SK-N-SH (cell line): Measurements from ENCODE around the gene CCDC78. TPM values are rescaled to one million over a fixed set of nuclear protein-coding genes. Genes with fewer than 3 reads are reported as not detected.

Source experiments
- CTCF ChIA-PET: fragments of 300-600, 350-600 bp; formaldehyde crosslinking; extraction: SDS; loops from one replicate; lab custom pipeline; 2021; lab: Yijun Ruan, JAX
- POLR2A ChIA-PET: fragments of 350-600 bp; sonication (Branson Sonifier 250); formaldehyde crosslinking; extraction: SDS; loops from one replicate; lab custom pipeline; 2020; ENCODE audit warnings: antibody characterized with exemption, inconsistent platforms; lab: Yijun Ruan, JAX
- DNase-seq: peaks from one replicate; pipeline ENCODE4 v3.0.0; 2012
- H2AFZ ChIP-seq: fragments of 200-600 bp; sonication (generic); 2 replicates; pipeline ENCODE4 v1.8.1; 2016; ENCODE audit warnings: antibody characterized with exemption, mild to moderate bottlenecking, low read depth
- H3F3A ChIP-seq: fragments of 200-600 bp; sonication (generic); replicated peaks from 2 replicates; pipeline ENCODE3; 2016; ENCODE audit warnings: antibody characterized with exemption, mild to moderate bottlenecking; ENCODE audit not compliant: insufficient read depth
- H3K27ac ChIP-seq, 2 experiments: fragments of 200-500 bp in 1 of 2; fragments of 200-600 bp in 1 of 2; sonication (Bioruptor generic) in 1 of 2; sonication (generic), shearing (Covaris generic) in 1 of 2; 2 replicates each; pipeline versions ENCODE4 v1.5.1 to v1.6.1; 2014 to 2016; ENCODE audit warnings: low read depth in 2 of 2, inconsistent platforms in 1 of 2, low read length in 1 of 2, mild to moderate bottlenecking in 1 of 2, mixed read lengths in 1 of 2
- H3K27me3 ChIP-seq: fragments of 200-600 bp; sonication (generic), shearing (Covaris generic); 2 replicates; pipeline ENCODE4 v1.6.1; 2016; ENCODE audit warnings: mixed run types; ENCODE audit not compliant: insufficient read depth
- H3K36me3 ChIP-seq, 2 experiments: fragments of 200-500 bp in 1 of 2; fragments of 200-600 bp in 1 of 2; sonication (Bioruptor generic) in 1 of 2; sonication (generic) in 1 of 2; replicated peaks in 1 of 2; 2 replicates each; pipeline versions ENCODE3 to v1.5.1; 2014 to 2016; ENCODE audit warnings: low read length in 1 of 2, mild to moderate bottlenecking in 1 of 2; ENCODE audit not compliant: insufficient read depth in 2 of 2, control insufficient read depth in 1 of 2
- H3K4me1 ChIP-seq, 2 experiments: fragments of 200-500 bp in 1 of 2; fragments of 200-600 bp in 1 of 2; sonication (Bioruptor generic) in 1 of 2; sonication (generic), shearing (Covaris generic) in 1 of 2; 2 replicates each; pipeline versions ENCODE4 v1.5.1 to v1.6.1; 2014 to 2016; ENCODE audit warnings: low read depth in 1 of 2, low read length in 1 of 2, mixed run types in 1 of 2; ENCODE audit not compliant: insufficient read depth in 2 of 2, control insufficient read depth in 1 of 2
- H3K4me2 ChIP-seq: fragments of 200-600 bp; sonication (generic), shearing (Covaris generic); 2 replicates; pipeline ENCODE4 v1.6.1; 2017; ENCODE audit warnings: mixed run types
- H3K4me3 ChIP-seq, 2 experiments: fragments of 200-500 bp in 1 of 2; fragments of 200-600 bp in 1 of 2; sonication (Bioruptor generic) in 1 of 2; sonication (generic), shearing (Covaris generic) in 1 of 2; 2 replicates each; pipeline versions ENCODE4 v1.5.1 to v1.8.1; 2014 to 2016; ENCODE audit warnings: low read depth in 2 of 2, inconsistent platforms in 1 of 2, low read length in 1 of 2, mild to moderate bottlenecking in 1 of 2, mixed read lengths in 1 of 2, moderate library complexity in 1 of 2
- H3K79me2 ChIP-seq: fragments of 200-600 bp; sonication (generic); 2 replicates; pipeline ENCODE4 v1.8.1; 2017; ENCODE audit warnings: mild to moderate bottlenecking; ENCODE audit not compliant: insufficient read depth
- H3K9ac ChIP-seq: fragments of 200-600 bp; sonication (generic); 2 replicates; pipeline ENCODE4 v1.6.1; 2017; ENCODE audit warnings: mixed run types
- H3K9me2 ChIP-seq: fragments of 200-600 bp; sonication (generic); 2 replicates; pipeline ENCODE4 v1.6.1; 2017; ENCODE audit warnings: mixed run types
- H3K9me3 ChIP-seq: fragments of 200-600 bp; sonication (generic); 2 replicates; pipeline ENCODE4 v1.6.1; 2017; ENCODE audit warnings: mixed run types, mild to moderate bottlenecking, moderate library complexity
- H4K20me1 ChIP-seq: fragments of 200-600 bp; sonication (generic); 2 replicates; pipeline ENCODE4 v1.6.1; 2017; ENCODE audit warnings: mild to moderate bottlenecking, mixed run types; ENCODE audit not compliant: insufficient read depth
- CHD2 ChIP-seq: fragments of 150-350 bp; IDR thresholded peaks from 2 replicates; pipeline ENCODE4 v1.6.1; 2018; ENCODE audit warnings: low read length; ENCODE audit not compliant: partially characterized antibody
- EP300 ChIP-seq, 2 experiments: IDR thresholded peaks; 2 replicates each; pipeline versions ENCODE4 v1.4.0 to v1.6.1; 2012; ENCODE audit warnings: borderline replicate concordance in 1 of 2, low read depth in 1 of 2, low read length in 1 of 2
- FOSL2 ChIP-seq: IDR thresholded peaks from 2 replicates; pipeline ENCODE4 v1.4.0; 2012; ENCODE audit warnings: low read depth, mild to moderate bottlenecking, moderate library complexity, borderline replicate concordance
- FOXJ3 ChIP-seq: sonication (generic); formaldehyde crosslinking; IDR thresholded peaks from 2 replicates; pipeline ENCODE4 v1.5.1; 2020; ENCODE audit warnings: mild to moderate bottlenecking, missing genetic modification reagents
- FOXM1 ChIP-seq: IDR thresholded peaks from 2 replicates; pipeline ENCODE4 v1.4.0; 2012; ENCODE audit warnings: low read depth, mild to moderate bottlenecking
- GABPA ChIP-seq: IDR thresholded peaks from 2 replicates; pipeline ENCODE4 v1.4.0; 2012; ENCODE audit warnings: low read depth, mild to moderate bottlenecking
- GATA2 ChIP-seq: sonication (generic); formaldehyde crosslinking; IDR thresholded peaks from 2 replicates; pipeline ENCODE4 v1.5.0; 2020; ENCODE audit warnings: mild to moderate bottlenecking, missing genetic modification reagents
- IRF3 ChIP-seq: fragments of 150-350 bp; IDR thresholded peaks from 2 replicates; pipeline ENCODE4 v1.6.1; 2016; ENCODE audit warnings: mild to moderate bottlenecking, low read depth, low read length
- MEF2A ChIP-seq: IDR thresholded peaks from 2 replicates; pipeline ENCODE4 v1.4.0; 2012; ENCODE audit warnings: low read depth, borderline replicate concordance
- MXI1 ChIP-seq: IDR thresholded peaks from 2 replicates; pipeline ENCODE4 v1.6.1; 2012; ENCODE audit warnings: mild to moderate bottlenecking, low read depth, low read length, improper control_type of control experiment
- NFIC ChIP-seq: IDR thresholded peaks from 2 replicates; pipeline ENCODE4 v1.4.0; 2012; ENCODE audit warnings: borderline replicate concordance
- NRF1 ChIP-seq: IDR thresholded peaks from 2 replicates; pipeline ENCODE4 v1.6.1; 2012; ENCODE audit warnings: low read depth, mild to moderate bottlenecking, low read length
- POLR2AphosphoS5 ChIP-seq: IDR thresholded peaks from 2 replicates; pipeline ENCODE4 v1.6.1; 2012; ENCODE audit warnings: low read depth, low read length
- RCOR1 ChIP-seq: fragments of 150-350 bp; IDR thresholded peaks from 2 replicates; pipeline ENCODE4 v1.6.1; 2017; ENCODE audit warnings: antibody characterized with exemption, low read length
- RXRA ChIP-seq: IDR thresholded peaks from 2 replicates; pipeline ENCODE4 v1.4.0; 2012; ENCODE audit warnings: low read depth, mild to moderate bottlenecking, borderline replicate concordance
- TAF1 ChIP-seq: IDR thresholded peaks from 2 replicates; pipeline ENCODE4 v1.6.1; 2012; ENCODE audit warnings: low read depth, mild to moderate bottlenecking, low read length, moderate library complexity, borderline replicate concordance
- YY1 ChIP-seq: IDR thresholded peaks from 2 replicates; pipeline ENCODE4 v1.4.0; 2012; ENCODE audit warnings: low read depth, mild to moderate bottlenecking
- ZBTB33 ChIP-seq: IDR thresholded peaks from 2 replicates; pipeline ENCODE4 v1.4.0; 2012; ENCODE audit warnings: low read depth, borderline replicate concordance
- WGBS: methylation state at CpG from one replicate; pipeline ENCODE4 v1.1.6; 2017; ENCODE audit warnings: low lambda C conversion rate; 5-methylcytosine and 5-hydroxymethylcytosine counted together
- polyA plus RNA-seq, 3 experiments: library from polyadenylated mRNA; depleted of rRNA; stranded (reverse); fragments of >200 nt; gene quantifications; 2 replicates each; pipeline ENCODE4 v1.2.3, GENCODE V29; 2012
- TF ChIP-seq, protein P1 (sequence below): IDR thresholded peaks from 2 replicates; pipeline ENCODE4 v1.4.0; 2012; ENCODE audit warnings: low read depth
- TF ChIP-seq, protein P2 (sequence below): IDR thresholded peaks from 2 replicates; pipeline ENCODE4 v1.4.0; 2012; ENCODE audit warnings: low read depth, borderline replicate concordance

The CCDC78 gene
- polyA plus RNA-seq, 1 of the 3 experiments (the other 2 are of a cell fraction), result 15.4 TPM

GRCh38 chr16:677316-678190 is 48.7 kb downstream of the CCDC78 start:
- ChIA-PET CTCF (interaction anchor here (0.8 to 2.7 kb wide), 4 partner anchors 9 to 29 kb away, joined by 3 to 17 read pairs (median 4); partner anchors contain the start of gene RHOT2), POLR2A (no interaction called here)
- Histone ChIP-seq H3K9ac (no peak overlapping the region), H3K4me2 (no peak overlapping the region), H3K9me2 (no peaks in the 10 kb centered on the region), H2AFZ (no peak overlapping the region), H3F3A (peaks cover 14% of the 10 kb centered on the region), H3K4me3 (no peak overlapping the region), H3K27ac (no peak overlapping the region; a peak in 1 of 4 replicates), H4K20me1 (peaks cover 20% of the 10 kb centered on the region), H3K36me3 (peaks cover 9 to 34% of the 10 kb centered on the region in 2 experiments), H3K27me3 (no peaks in the 10 kb centered on the region), H3K9me3 (no peaks in the 10 kb centered on the region), H3K79me2 (peaks cover 22% of the 10 kb centered on the region), H3K4me1 (peaks cover 8 to 33% of the 10 kb centered on the region in 2 experiments; a peak in 2 of 4 replicates)
- DNase-seq, result no peak
- WGBS, result 97% methylated on average over 29 of the region's 57 CpGs
- TF ChIP-seq IRF3 (no peak), CHD2 (no peak), MEF2A (no peak), EP300 (IDR thresholded peaks at IDR 0.05; ENCODE audit: borderline replicate concordance in 1 of 2, low read depth in 1 of 2, low read length in 1 of 2) (no peak), GATA2 (CRISPR knock-in tag) (no peak), TAF1 (no peak), RCOR1 (no peak), FOXJ3 (CRISPR knock-in tag) (no peak), NFIC (no peak), POLR2AphosphoS5 (no peak), MXI1 (no peak), YY1 (no peak), RXRA (no peak), NRF1 (no peak), GABPA (no peak), ZBTB33 (no peak), FOSL2 (no peak), FOXM1 (no peak)
- TF ChIP-seq, protein P1, sequence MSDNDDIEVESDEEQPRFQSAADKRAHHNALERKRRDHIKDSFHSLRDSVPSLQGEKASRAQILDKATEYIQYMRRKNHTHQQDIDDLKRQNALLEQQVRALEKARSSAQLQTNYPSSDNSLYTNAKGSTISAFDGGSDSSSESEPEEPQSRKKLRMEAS, result no peak
- TF ChIP-seq, protein P2, sequence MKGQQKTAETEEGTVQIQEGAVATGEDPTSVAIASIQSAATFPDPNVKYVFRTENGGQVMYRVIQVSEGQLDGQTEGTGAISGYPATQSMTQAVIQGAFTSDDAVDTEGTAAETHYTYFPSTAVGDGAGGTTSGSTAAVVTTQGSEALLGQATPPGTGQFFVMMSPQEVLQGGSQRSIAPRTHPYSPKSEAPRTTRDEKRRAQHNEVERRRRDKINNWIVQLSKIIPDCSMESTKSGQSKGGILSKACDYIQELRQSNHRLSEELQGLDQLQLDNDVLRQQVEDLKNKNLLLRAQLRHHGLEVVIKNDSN, result no peak
